GM12874 (cell line): ENCODE data around the gene RPN2.

Source experiments
- CTCF ChIP-seq: IDR thresholded peaks from 2 replicates; pipeline ENCODE4 v1.5.1; 2011; ENCODE audit warnings: low read depth, mild to moderate bottlenecking, control low read depth, low read length, moderate library complexity; ENCODE audit not compliant: insufficient read depth

RPN2 gene

GRCh38 chr20:37230200-37230599, 51.1 kb downstream of the RPN2 start:
- no peak for TF ChIP-seq CTCF

GRCh38 chr20:37231947-37232630, 53.0 kb downstream of the RPN2 start:
- TF ChIP-seq CTCF: no peak

GRCh38 chr20:37233548-37234253, 54.6 kb downstream of the RPN2 start:
- no peak for TF ChIP-seq CTCF

- TF ChIP-seq CTCF: no peak
These were observed 55.1 kb downstream of the RPN2 start for GRCh38 chr20:37234254-37234581.

- TF ChIP-seq CTCF: no peak
These were observed 55.9 kb downstream of the RPN2 start for GRCh38 chr20:37235065-37235464.

- no peak for TF ChIP-seq CTCF
These were observed 57.3 kb downstream of the RPN2 start for GRCh38 chr20:37236462-37236861.

GRCh38 chr20:37237656-37238055, 58.5 kb downstream of the RPN2 start:
- no peak for TF ChIP-seq CTCF
